Lung (tissue), 12 donors: ENCODE measurements around the gene TDRD1. TPM values are rescaled to one million over a fixed set of nuclear protein-coding genes. Genes with fewer than 3 reads are reported as not detected.

Experiments used
- ATAC-seq: fragments of 200-7000 bp; cut with Tn5 transposase; one replicate; pipeline ENCODE4 v1.9.1; 2020; ENCODE audit warnings: moderate number of reproducible peaks; ENCODE audit not compliant: insufficient read depth, low FRiP score
- DNase-seq, 3 donors: peaks; one replicate each; pipeline ENCODE4 v3.0.0-alpha.2; 2013 to 2017
- H3K27ac ChIP-seq, 2 donors: one replicate each; pipeline ENCODE4 v1.5.1; 2013; ENCODE audit warnings: mild to moderate bottlenecking in 2 of 2, moderate library complexity in 2 of 2, control low read depth in 1 of 2, inconsistent platforms in 1 of 2, low read depth in 1 of 2, low read length in 1 of 2
- H3K27me3 ChIP-seq, 3 donors: one replicate each; pipeline ENCODE4 v1.5.1; 2013; ENCODE audit warnings: low read length in 2 of 3; ENCODE audit not compliant: control insufficient read depth in 3 of 3, insufficient read depth in 3 of 3
- H3K36me3 ChIP-seq, 4 donors: one replicate each; pipeline ENCODE4 v1.5.1; 2013; ENCODE audit warnings: low read length in 4 of 4, mild to moderate bottlenecking in 1 of 4, moderate library complexity in 1 of 4; ENCODE audit not compliant: control insufficient read depth in 4 of 4, insufficient read depth in 4 of 4
- H3K4me1 ChIP-seq, 5 donors: one replicate each; pipeline ENCODE4 v1.5.1; 2013; ENCODE audit warnings: low read length in 5 of 5, mild to moderate bottlenecking in 2 of 5, moderate library complexity in 1 of 5; ENCODE audit not compliant: control insufficient read depth in 5 of 5, insufficient read depth in 5 of 5
- H3K4me3 ChIP-seq: one replicate; pipeline ENCODE4 v1.5.1; 2013; ENCODE audit warnings: mild to moderate bottlenecking, control low read depth, moderate library complexity
- H3K9ac ChIP-seq, 2 donors: one replicate each; pipeline ENCODE4 v1.5.1; 2013; ENCODE audit warnings: low read length in 2 of 2, control low read depth in 1 of 2; ENCODE audit not compliant: insufficient read depth in 1 of 2
- H3K9me3 ChIP-seq, 4 donors: one replicate each; pipeline ENCODE4 v1.5.1; 2013; ENCODE audit warnings: low read length in 3 of 4, mild to moderate bottlenecking in 1 of 4, moderate library complexity in 1 of 4; ENCODE audit not compliant: control insufficient read depth in 4 of 4, insufficient read depth in 3 of 4
- WGBS, 2 donors: extraction: QIAGEN DNeasy Blood & Tissue Kit; methylation state at CpG; one replicate each; pipeline ENCODE4 v1.1.7; 2013; 5-methylcytosine and 5-hydroxymethylcytosine counted together
- polyA plus RNA-seq, 2 donors: library from polyadenylated mRNA; stranded (reverse); fragments of 200-250 nt; gene quantifications; one replicate each; pipeline ENCODE4 v1.2.1, GENCODE V29; 2013
- total RNA-seq, 2 donors: library from RNA; depleted of rRNA in 1 of 2; stranded (reverse); fragments of >200 nt in 1 of 2; gene quantifications; one replicate each; pipeline ENCODE4 v1.2.1, GENCODE V29; 2014 to 2021
- TF ChIP-seq, protein P1 (sequence below): IDR thresholded peaks from 2 replicates; pipeline ENCODE4 v1.5.1; 2012; ENCODE audit warnings: mild to moderate bottlenecking; ENCODE audit errors: control extremely low read depth, extremely low read depth
- donor health status: control.
- donor health status: control.
- donor health status: Bipolar disorder and iron deficiency.
- donor health status: healthy.
- donor health status: DM: yes; HTN: yes; CAD: no.

The TDRD1 gene
- total and polyA plus RNA-seq, 4 donors: 0.05 to 0.37 (median 0.25) TPM; not detected in 1

GRCh38 chr10:114252092-114252491 lies 72.9 kb downstream of the TDRD1 start:
- DNase-seq (no peak), ATAC-seq (no peak)
- WGBS, 2 donors: 97 to 99% methylated on average over 5 of the region's 5 CpGs
- peaks cover 0 to 2% (median 0%) of the 10 kb centered on the region in 5 donors for H3K4me1 ChIP-seq
- H3K9me3 ChIP-seq: peaks cover 0 to 3% (median 0%) of the 10 kb centered on the region in 4 donors
- TF ChIP-seq, protein P1, sequence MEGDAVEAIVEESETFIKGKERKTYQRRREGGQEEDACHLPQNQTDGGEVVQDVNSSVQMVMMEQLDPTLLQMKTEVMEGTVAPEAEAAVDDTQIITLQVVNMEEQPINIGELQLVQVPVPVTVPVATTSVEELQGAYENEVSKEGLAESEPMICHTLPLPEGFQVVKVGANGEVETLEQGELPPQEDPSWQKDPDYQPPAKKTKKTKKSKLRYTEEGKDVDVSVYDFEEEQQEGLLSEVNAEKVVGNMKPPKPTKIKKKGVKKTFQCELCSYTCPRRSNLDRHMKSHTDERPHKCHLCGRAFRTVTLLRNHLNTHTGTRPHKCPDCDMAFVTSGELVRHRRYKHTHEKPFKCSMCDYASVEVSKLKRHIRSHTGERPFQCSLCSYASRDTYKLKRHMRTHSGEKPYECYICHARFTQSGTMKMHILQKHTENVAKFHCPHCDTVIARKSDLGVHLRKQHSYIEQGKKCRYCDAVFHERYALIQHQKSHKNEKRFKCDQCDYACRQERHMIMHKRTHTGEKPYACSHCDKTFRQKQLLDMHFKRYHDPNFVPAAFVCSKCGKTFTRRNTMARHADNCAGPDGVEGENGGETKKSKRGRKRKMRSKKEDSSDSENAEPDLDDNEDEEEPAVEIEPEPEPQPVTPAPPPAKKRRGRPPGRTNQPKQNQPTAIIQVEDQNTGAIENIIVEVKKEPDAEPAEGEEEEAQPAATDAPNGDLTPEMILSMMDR: no peak
- H3K4me3 ChIP-seq: no peak overlapping the region
- no peaks in the 10 kb centered on the region for H3K27me3 ChIP-seq
- no peak overlapping the region for H3K27ac ChIP-seq
- no peak overlapping the region for H3K9ac ChIP-seq
- H3K36me3 ChIP-seq: no peaks in the 10 kb centered on the region

- DNase-seq: no peak
- Histone ChIP-seq H3K4me3 (no peak overlapping the region), H3K4me1 (peaks cover 0 to 8% (median 5%) of the 10 kb centered on the region in 5 donors), H3K27me3 (no peaks in the 10 kb centered on the region), H3K9ac (no peak overlapping the region), H3K36me3 (no peaks in the 10 kb centered on the region), H3K9me3 (peaks cover 0 to 3% (median 0%) of the 10 kb centered on the region in 4 donors), H3K27ac (no peak overlapping the region)
- 72 to 73% methylated on average over 4 of the region's 7 CpGs for WGBS, 2 donors
- ATAC-seq: no peak
- TF ChIP-seq, protein P1: no peak
These were observed 73.7 kb downstream of the TDRD1 start for GRCh38 chr10:114252883-114253282.

DNA sequence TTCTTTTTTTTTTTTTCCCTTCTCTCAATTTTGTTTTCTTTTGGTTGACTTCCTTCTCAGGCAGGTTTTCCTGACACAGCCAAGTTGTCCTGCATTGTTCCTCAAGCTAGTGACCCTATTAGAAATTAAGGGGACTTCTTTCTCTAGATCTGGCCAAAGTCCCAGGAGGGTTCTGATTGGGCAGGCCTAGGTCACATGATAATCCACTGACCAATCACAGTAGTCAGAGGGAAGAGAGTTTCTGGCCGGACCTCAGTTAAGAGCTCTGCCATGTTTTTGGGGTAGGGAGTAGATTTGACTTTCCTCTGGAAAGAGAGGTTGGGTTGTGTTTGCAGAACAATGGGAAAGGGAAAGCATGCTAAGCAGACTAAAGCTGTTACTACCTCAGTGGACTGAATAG lies 76.1 kb downstream of the TDRD1 start:
- Histone ChIP-seq H3K36me3 (no peaks in the 10 kb centered on the region), H3K27me3 (no peaks in the 10 kb centered on the region), H3K27ac (no peak overlapping the region), H3K9me3 (peaks cover 0 to 3% (median 0%) of the 10 kb centered on the region in 4 donors), H3K4me3 (no peak overlapping the region), H3K4me1 (peaks cover 0 to 17% (median 13%) of the 10 kb centered on the region in 5 donors), H3K9ac (no peak overlapping the region)
- ATAC-seq: no peak
- TF ChIP-seq, protein P1: no peak
- DNase-seq: no peak
- 94 to 97% methylated on average over 1 of the region's 1 CpG for WGBS, 2 donors
